Sigmoid colon (tissue), 7 donors: ENCODE data around the gene MAGI2. TPM values are rescaled to one million over a fixed set of nuclear protein-coding genes. Genes with fewer than 3 reads are reported as not detected.

Experiments
- DNase-seq: peaks from one replicate; pipeline ENCODE4 v3.0.0-alpha.2; 2019
- H3K27ac ChIP-seq, 4 donors: fragments of 200-600 bp; sonication (generic); one replicate each; pipeline ENCODE4 v1.5.1; 2016 to 2019; ENCODE audit warnings: mild to moderate bottlenecking in 1 of 4
- H3K27me3 ChIP-seq, 3 donors: fragments of 200-600 bp; sonication (generic); one replicate each; pipeline ENCODE4 v1.5.1; 2019; ENCODE audit warnings: mild to moderate bottlenecking in 1 of 3
- H3K36me3 ChIP-seq, 4 donors: fragments of 200-600 bp; sonication (generic); one replicate each; pipeline ENCODE4 v1.5.1; 2016 to 2019
- H3K4me1 ChIP-seq, 4 donors: fragments of 200-600 bp; sonication (generic); one replicate each; pipeline ENCODE4 v1.5.1; 2017 to 2019
- H3K4me3 ChIP-seq, 4 donors: fragments of 200-600 bp; sonication (generic); one replicate each; pipeline ENCODE4 v1.5.1; 2017 to 2019; ENCODE audit warnings: mild to moderate bottlenecking in 2 of 4, moderate library complexity in 1 of 4
- H3K9me3 ChIP-seq, 4 donors: fragments of 200-600 bp in 3 of 4; sonication (generic) in 3 of 4; one replicate each; pipeline versions ENCODE4 v1.5.1 to v1.6.1; 2013 to 2019
- EP300 ChIP-seq, 4 donors: sonication (generic); formaldehyde crosslinking; IDR thresholded peaks; one replicate each; pipeline ENCODE4 v1.6.1; 2017; ENCODE audit warnings: antibody characterized with exemption in 4 of 4
- POLR2A ChIP-seq, 2 donors: fragments of 450-650 bp; IDR thresholded peaks; one replicate each; pipeline ENCODE4 v1.6.1; 2016; ENCODE audit warnings: antibody characterized with exemption in 2 of 2, mild to moderate bottlenecking in 2 of 2, moderate library complexity in 2 of 2
- POLR2AphosphoS5 ChIP-seq, 4 donors: sonication (generic); formaldehyde crosslinking; IDR thresholded peaks; one replicate each; pipeline ENCODE4 v1.6.1; 2017; ENCODE audit warnings: antibody characterized with exemption in 4 of 4
- WGBS, 2 donors: extraction: QIAGEN DNeasy Blood & Tissue Kit; methylation state at CpG; one replicate each; pipeline ENCODE4 v1.1.7; 2013; 5-methylcytosine and 5-hydroxymethylcytosine counted together
- intact Hi-C: fragments of 100-400 bp; cut with DNase I; formaldehyde crosslinking; loops from one replicate; pipeline ENCODE4 v1.15.1; 2023
- polyA plus RNA-seq, 3 donors: library from polyadenylated mRNA; stranded (reverse); fragments of 200-250 nt; gene quantifications; one replicate each; pipeline ENCODE4 v1.2.3, GENCODE V29; 2013
- total RNA-seq, 4 donors: library from RNA; depleted of rRNA; stranded (reverse); fragments of >200 nt; gene quantifications; one replicate each; pipeline ENCODE4 v1.1.0, GENCODE V29; 2016
- TF ChIP-seq, protein P1 (sequence below), 4 experiments: fragments of 450-650 bp in 3 of 4; fragments of 200-600 bp in 1 of 4; IDR thresholded peaks; one replicate each; pipeline ENCODE4 v1.5.1; 2016 to 2019; ENCODE audit warnings: antibody characterized with exemption in 4 of 4, mild to moderate bottlenecking in 3 of 4, moderate library complexity in 2 of 4
- donor health status: healthy with polysubstance abuse.
- donor health status: Bipolar disorder and iron deficiency.
- donor health status: healthy.

The MAGI2 gene
- total and polyA plus RNA-seq, 7 donors: 0.69 to 26.9 (median 14.7) TPM

GRCh38 chr7:78642751-78643150, 810.7 kb downstream of the MAGI2 start:
- TF ChIP-seq EP300 (IDR thresholded peaks at IDR 0.05) (no peak), POLR2AphosphoS5 (IDR thresholded peaks at IDR 0.05) (no peak), POLR2A (IDR thresholded peaks at IDR 0.05) (no peak)
- TF ChIP-seq, protein P1, sequence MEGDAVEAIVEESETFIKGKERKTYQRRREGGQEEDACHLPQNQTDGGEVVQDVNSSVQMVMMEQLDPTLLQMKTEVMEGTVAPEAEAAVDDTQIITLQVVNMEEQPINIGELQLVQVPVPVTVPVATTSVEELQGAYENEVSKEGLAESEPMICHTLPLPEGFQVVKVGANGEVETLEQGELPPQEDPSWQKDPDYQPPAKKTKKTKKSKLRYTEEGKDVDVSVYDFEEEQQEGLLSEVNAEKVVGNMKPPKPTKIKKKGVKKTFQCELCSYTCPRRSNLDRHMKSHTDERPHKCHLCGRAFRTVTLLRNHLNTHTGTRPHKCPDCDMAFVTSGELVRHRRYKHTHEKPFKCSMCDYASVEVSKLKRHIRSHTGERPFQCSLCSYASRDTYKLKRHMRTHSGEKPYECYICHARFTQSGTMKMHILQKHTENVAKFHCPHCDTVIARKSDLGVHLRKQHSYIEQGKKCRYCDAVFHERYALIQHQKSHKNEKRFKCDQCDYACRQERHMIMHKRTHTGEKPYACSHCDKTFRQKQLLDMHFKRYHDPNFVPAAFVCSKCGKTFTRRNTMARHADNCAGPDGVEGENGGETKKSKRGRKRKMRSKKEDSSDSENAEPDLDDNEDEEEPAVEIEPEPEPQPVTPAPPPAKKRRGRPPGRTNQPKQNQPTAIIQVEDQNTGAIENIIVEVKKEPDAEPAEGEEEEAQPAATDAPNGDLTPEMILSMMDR (IDR thresholded peaks at IDR 0.05): no peak
- intact Hi-C loops: no loop called here
- no peaks in the 10 kb centered on the region for H3K27me3 ChIP-seq
- no peak overlapping the region for H3K27ac ChIP-seq
- no peaks in the 10 kb centered on the region for H3K36me3 ChIP-seq
- no peak overlapping the region for H3K4me3 ChIP-seq
- no peaks in the 10 kb centered on the region for H3K4me1 ChIP-seq
- H3K9me3 ChIP-seq: no peaks in the 10 kb centered on the region
- no peak for DNase-seq

- Histone ChIP-seq H3K36me3 (no peaks in the 10 kb centered on the region), H3K27me3 (no peaks in the 10 kb centered on the region), H3K4me1 (no peaks in the 10 kb centered on the region), H3K27ac (no peak overlapping the region), H3K4me3 (no peak overlapping the region), H3K9me3 (no peaks in the 10 kb centered on the region)
- TF ChIP-seq EP300 (IDR thresholded peaks at IDR 0.05) (no peak), POLR2A (IDR thresholded peaks at IDR 0.05) (no peak), POLR2AphosphoS5 (IDR thresholded peaks at IDR 0.05) (no peak)
- TF ChIP-seq, protein P1 (IDR thresholded peaks at IDR 0.05): no peak
- DNase-seq: no peak
- intact Hi-C loops: no loop called here
Measured at GRCh38 chr7:78638364-78638763, 815.1 kb downstream of the MAGI2 start.

DNA sequence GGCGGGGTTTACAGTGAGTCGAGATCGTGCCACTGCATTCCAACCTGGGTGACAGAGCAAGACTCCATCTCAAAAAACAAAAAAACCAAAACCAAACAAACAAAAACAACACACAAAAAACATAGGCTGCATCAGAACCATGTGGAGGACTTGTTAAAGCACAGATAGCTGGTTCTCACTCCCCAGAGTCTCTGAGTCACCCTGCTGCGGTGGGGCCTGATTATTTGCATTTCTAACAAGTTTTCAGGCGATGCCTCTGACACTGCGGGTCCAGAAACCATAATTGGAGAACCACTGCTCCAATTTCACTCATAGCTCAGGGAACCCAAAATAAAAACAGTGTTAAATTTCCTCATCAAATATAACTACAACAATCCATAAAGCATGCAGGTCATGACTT, 816.7 kb downstream of the MAGI2 start:
- Histone ChIP-seq H3K4me1 (no peaks in the 10 kb centered on the region), H3K27me3 (no peaks in the 10 kb centered on the region), H3K4me3 (no peak overlapping the region), H3K27ac (no peak overlapping the region), H3K36me3 (no peaks in the 10 kb centered on the region), H3K9me3 (no peaks in the 10 kb centered on the region)
- WGBS, 2 donors: 92 to 93% methylated on average over 6 of the region's 6 CpGs
- no peak for TF ChIP-seq POLR2A (IDR thresholded peaks at IDR 0.05)
- no peak for TF ChIP-seq EP300 (IDR thresholded peaks at IDR 0.05)
- TF ChIP-seq, protein P1 (IDR thresholded peaks at IDR 0.05): no peak
- TF ChIP-seq POLR2AphosphoS5 (IDR thresholded peaks at IDR 0.05): no peak
- no peak for DNase-seq
- intact Hi-C loops: no loop called here

- H3K36me3 ChIP-seq: no peaks in the 10 kb centered on the region
- TF ChIP-seq POLR2AphosphoS5 (IDR thresholded peaks at IDR 0.05): no peak
- TF ChIP-seq EP300 (IDR thresholded peaks at IDR 0.05): no peak
- TF ChIP-seq, protein P1 (IDR thresholded peaks at IDR 0.05): no peak
- no peak for TF ChIP-seq POLR2A (IDR thresholded peaks at IDR 0.05)
- no peak overlapping the region for H3K4me3 ChIP-seq
- intact Hi-C loops: no loop called here
- no peaks in the 10 kb centered on the region for H3K4me1 ChIP-seq
- WGBS, 2 donors: 57 to 76% methylated on average over 4 of the region's 4 CpGs
- H3K27me3 ChIP-seq: no peaks in the 10 kb centered on the region
- H3K9me3 ChIP-seq: no peaks in the 10 kb centered on the region
- no peak overlapping the region for H3K27ac ChIP-seq
- no peak for DNase-seq
Measured at GRCh38 chr7:78635026-78635793, 818.3 kb downstream of the MAGI2 start.

- Histone ChIP-seq H3K4me1 (no peaks in the 10 kb centered on the region), H3K27me3 (no peaks in the 10 kb centered on the region), H3K27ac (no peak overlapping the region), H3K36me3 (no peaks in the 10 kb centered on the region), H3K4me3 (no peak overlapping the region), H3K9me3 (no peaks in the 10 kb centered on the region)
- DNase-seq: no peak
- 92 to 93% methylated on average over 1 of the region's 1 CpG for WGBS, 2 donors
- TF ChIP-seq POLR2A (IDR thresholded peaks at IDR 0.05): no peak
- TF ChIP-seq, protein P1 (IDR thresholded peaks at IDR 0.05): no peak
- TF ChIP-seq POLR2AphosphoS5 (IDR thresholded peaks at IDR 0.05): no peak
- TF ChIP-seq EP300 (IDR thresholded peaks at IDR 0.05): no peak
- intact Hi-C loops: no loop called here
Measured at GRCh38 chr7:78634093-78634492, 819.4 kb downstream of the MAGI2 start.
